AG10803 (cell line): Measurements from ENCODE around the gene ZMIZ1.

ENCODE experiments used
- DNase-seq: peaks from one replicate; pipeline ENCODE4 v3.0.0; 2010; ENCODE audit warnings: low read depth
- H3K4me3 ChIP-seq: 2 replicates; pipeline ENCODE4 v1.5.1; 2011; ENCODE audit warnings: mild to moderate bottlenecking, low read length, control low read depth
- TF ChIP-seq, protein P1 (sequence below): conservative IDR thresholded peaks from 2 replicates; pipeline ENCODE4 v1.5.1; 2011; ENCODE audit warnings: mild to moderate bottlenecking, low read length, control low read depth, inconsistent platforms

The ZMIZ1 gene

DNA sequence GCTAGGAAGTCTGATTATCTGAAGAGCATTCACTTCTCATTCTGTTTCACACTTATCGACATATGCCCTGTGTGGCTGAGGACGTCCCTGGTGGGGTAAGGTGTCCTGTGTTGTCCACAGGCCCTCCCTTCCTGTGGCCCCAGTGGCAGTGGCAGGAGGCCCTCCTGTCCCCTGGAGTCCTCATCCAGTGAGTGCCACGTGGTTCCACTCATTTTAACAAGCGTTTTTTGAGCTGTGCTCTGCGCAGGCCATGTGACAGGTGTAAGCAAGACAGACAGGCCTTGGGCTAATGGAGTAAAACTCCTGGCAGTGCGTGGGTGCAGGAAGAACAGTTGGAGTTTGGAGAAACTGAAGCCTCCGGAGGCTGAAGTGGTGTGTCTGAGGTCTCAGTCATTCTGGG lies 239.2 kb downstream of the ZMIZ1 start:
- no peak for DNase-seq
- H3K4me3 ChIP-seq, result no peak overlapping the region
- TF ChIP-seq, protein P1, sequence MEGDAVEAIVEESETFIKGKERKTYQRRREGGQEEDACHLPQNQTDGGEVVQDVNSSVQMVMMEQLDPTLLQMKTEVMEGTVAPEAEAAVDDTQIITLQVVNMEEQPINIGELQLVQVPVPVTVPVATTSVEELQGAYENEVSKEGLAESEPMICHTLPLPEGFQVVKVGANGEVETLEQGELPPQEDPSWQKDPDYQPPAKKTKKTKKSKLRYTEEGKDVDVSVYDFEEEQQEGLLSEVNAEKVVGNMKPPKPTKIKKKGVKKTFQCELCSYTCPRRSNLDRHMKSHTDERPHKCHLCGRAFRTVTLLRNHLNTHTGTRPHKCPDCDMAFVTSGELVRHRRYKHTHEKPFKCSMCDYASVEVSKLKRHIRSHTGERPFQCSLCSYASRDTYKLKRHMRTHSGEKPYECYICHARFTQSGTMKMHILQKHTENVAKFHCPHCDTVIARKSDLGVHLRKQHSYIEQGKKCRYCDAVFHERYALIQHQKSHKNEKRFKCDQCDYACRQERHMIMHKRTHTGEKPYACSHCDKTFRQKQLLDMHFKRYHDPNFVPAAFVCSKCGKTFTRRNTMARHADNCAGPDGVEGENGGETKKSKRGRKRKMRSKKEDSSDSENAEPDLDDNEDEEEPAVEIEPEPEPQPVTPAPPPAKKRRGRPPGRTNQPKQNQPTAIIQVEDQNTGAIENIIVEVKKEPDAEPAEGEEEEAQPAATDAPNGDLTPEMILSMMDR, result no peak

DNA sequence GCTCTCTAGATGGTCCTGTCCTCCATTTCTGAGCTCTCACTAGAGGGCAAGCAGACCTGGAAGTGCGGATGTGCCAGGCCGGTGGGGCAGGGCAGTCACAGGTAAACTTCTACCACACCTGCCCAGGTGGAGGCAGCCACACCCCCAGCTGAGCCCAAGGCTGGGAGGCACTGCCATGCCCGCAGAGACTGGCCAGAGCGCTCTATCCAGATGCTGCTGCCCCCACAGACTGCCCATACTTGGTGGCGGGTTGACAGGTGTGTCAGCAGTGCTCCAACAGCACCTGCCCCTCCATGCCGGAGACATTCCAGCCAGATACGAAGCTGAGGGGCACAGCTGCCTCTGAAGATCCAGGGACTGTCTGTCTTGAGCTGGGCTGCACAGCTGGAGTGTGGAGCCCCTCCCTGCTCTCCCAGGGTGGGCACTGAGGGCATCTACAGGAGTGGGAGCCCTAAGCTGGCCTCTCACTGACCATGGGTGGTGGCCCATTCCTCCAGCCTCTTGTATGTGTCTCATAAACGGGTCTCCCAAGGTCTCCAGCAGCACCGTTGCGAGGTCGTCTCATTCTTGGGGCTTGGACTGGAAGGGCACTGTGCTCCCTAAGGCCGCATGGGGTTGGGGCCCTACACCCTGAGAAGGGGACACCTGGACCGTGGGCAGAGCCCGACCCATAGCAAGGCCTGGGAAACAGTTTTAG lies 240.4 kb downstream of the ZMIZ1 start:
- DNase-seq, result no peak
- no peak overlapping the region for H3K4me3 ChIP-seq
- TF ChIP-seq, protein P1, result no peak

DNA sequence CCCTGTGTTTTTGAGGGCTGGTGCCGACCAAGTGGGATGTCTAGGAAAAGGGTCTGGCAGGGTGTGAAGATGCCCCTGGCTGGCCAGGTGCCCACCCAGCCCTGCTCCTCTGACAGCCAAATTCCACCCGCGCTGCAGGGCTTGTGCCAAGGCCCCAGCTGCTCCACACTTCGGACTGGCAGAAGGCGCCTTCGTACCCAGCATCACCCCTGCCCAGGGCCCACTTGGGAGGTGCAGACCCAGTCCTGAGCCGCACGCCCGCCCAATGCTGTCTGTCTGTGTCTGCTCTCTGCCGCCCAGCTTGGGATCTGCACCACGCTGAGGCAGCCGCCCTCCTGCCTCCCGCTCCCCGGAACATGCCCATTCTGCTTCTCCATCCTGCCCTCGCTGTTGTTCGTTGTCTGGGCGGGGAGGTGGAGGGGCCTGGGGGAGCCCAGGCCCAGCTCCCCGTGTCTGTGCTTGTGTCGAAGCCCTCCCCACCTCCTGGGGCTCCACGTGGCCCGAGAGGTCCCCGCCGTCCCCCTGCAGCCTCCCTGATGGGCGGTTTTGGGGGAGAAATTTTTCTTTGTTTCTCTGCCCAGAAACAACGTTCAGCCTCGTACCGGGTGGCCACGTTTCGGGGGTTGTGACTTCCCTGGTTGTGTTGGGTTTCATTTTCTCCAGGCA lies 241.6 kb downstream of the ZMIZ1 start:
- H3K4me3 ChIP-seq, result no peak overlapping the region
- TF ChIP-seq, protein P1, result no peak
- no peak for DNase-seq

DNA sequence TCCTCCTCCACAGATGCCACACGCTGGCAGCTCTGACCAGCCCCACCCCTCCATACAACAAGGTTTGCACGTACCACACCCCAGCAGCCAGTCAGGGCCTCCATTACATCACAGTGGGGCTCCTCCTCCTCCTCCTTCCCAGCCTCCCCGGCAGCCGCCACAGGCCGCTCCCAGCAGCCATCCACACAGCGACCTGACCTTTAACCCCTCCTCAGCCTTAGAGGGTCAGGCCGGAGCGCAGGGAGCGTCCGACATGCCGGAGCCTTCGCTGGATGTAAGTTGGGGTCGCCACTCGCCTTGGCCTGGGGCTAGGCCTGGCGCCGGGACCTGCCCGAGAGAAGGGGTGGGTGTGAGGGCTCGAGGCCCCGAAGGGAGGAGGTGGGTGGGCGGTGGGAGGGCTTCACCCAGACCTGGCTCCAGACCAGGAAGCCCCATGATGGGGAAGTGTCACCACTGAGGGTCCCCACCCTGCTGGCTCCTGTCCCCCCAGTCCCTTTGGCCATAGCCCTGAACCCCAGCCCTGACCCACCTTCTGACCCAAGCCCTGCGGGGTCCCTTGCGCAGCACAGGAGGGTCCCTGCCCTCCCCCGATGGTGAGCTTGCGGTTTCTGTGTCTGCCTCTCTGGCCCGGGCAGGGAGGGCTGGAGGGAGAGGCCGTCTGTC lies 242.3 kb downstream of the ZMIZ1 start:
- TF ChIP-seq, protein P1, result no peak
- DNase-seq, result no peak
- no peak overlapping the region for H3K4me3 ChIP-seq

DNA sequence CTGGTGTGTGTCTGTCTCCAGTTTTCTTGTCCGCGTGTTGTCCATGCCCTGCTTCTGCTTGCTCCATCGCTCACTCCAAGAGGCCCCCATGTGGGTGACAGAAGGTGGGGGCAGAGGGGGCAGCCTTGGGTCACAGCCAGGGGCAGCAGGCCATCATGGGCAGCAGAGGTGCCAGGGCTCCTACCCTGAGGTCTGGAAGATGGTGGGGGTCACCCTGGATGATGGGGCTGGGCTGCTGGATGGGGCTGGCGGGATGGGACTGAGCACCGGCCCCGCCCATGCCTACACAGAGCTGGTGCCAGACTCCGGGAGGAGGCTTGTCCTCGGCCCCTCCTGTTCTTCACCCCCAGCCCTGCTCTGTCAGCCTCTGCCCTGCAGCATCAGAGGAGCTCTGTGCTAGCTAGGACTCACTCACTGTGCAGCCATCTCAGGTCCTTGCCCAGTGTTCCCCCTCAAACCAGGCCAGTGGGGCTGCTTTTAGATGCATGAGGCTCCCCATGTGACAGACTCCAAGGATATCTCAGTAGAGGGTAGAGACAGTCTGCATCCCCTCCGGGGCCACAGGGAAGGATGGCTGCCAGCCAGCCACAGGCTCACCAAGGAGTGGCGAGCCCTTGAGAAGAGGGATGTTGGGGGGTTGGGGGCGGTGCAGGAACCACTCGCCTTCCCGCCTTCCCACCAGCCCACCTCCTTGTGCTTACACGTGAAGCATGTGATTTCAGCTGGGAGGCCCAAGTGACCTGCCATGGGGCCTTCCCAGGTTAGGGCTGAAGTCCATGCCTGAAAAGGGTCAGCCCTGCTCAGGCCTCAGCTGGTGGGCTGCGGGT lies 243.0 kb downstream of the ZMIZ1 start:
- no peak overlapping the region for H3K4me3 ChIP-seq
- no peak for DNase-seq
- TF ChIP-seq, protein P1, result no peak

DNA sequence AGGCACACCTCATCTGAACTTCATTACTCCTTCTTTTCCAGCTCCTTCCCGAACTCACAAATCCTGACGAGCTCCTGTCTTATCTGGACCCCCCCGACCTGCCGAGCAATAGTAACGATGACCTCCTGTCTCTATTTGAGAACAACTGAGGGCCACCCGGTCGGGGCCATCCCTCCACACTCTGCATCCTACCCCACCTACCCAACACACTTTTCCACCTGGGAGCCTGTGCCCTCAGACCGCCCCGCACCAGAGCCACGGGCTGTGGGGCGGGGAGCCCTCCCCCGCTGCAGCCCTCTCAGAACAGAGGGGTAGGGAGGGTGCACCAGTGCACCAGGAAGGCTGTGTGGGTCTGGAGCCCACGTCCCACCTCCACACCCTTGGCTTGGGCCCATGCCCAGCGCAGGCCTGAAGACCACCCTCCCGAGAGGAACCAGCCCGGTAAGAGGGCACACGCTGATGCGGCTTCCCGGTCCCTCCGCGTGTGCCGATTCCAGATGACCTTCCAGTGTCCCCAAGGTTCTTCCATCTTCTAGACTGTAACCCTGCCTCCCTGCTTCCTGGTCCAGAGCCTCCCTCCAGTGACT lies 243.9 kb downstream of the ZMIZ1 start:
- H3K4me3 ChIP-seq, result no peak overlapping the region
- DNase-seq, result no peak
- TF ChIP-seq, protein P1, result no peak
